Testis (tissue), 3 donors: ENCODE results near the gene C1QTNF5. TPM values are rescaled to one million over a fixed set of nuclear protein-coding genes. Genes with fewer than 3 reads are reported as not detected.

Source experiments
- DNase-seq: peaks from one replicate; pipeline ENCODE4 v3.0.0-alpha.2; 2019
- H3K27ac ChIP-seq, 2 donors: fragments of 200-600 bp; sonication (generic); one replicate each; pipeline ENCODE4 v1.5.1; 2019
- H3K27me3 ChIP-seq: fragments of 200-600 bp; sonication (generic); one replicate; pipeline ENCODE4 v1.5.1; 2019
- H3K36me3 ChIP-seq: fragments of 200-600 bp; sonication (generic); one replicate; pipeline ENCODE4 v1.5.1; 2017; ENCODE audit warnings: low read depth; ENCODE audit errors: missing control alignments
- H3K4me1 ChIP-seq: fragments of 200-600 bp; sonication (generic); one replicate; pipeline ENCODE4 v1.5.1; 2019
- H3K4me3 ChIP-seq, 2 donors: fragments of 200-600 bp; sonication (generic); one replicate each; pipeline ENCODE4 v1.5.1; 2017 to 2019
- H3K9me3 ChIP-seq: fragments of 200-600 bp; sonication (generic); one replicate; pipeline ENCODE4 v1.5.1; 2017
- POLR2A ChIP-seq: fragments of 450-650 bp; IDR thresholded peaks from one replicate; pipeline ENCODE4 v1.6.1; 2017; ENCODE audit warnings: antibody characterized with exemption, mild to moderate bottlenecking, moderate library complexity
- WGBS, 2 donors: methylation state at CpG; one replicate each; pipeline ENCODE4 v1.1.5; 2018; 5-methylcytosine and 5-hydroxymethylcytosine counted together
- intact Hi-C: fragments of 100-400 bp; cut with DNase I; formaldehyde crosslinking; loops from one replicate; pipeline ENCODE4 v1.15.1; 2023; ENCODE audit warnings: low total_unique reads
- polyA plus RNA-seq: library from polyadenylated mRNA; stranded (reverse); fragments of 350-450 nt; fragmentation: Illumina TruSeq; extraction: RNeasy Lipid Tissue Mini Kit (QIAGEN cat#74804); gene quantifications from one replicate; pipeline ENCODE4 v1.2.3, GENCODE V29; 2014; ENCODE audit warnings: low read depth, low replicate concordance; ENCODE audit not compliant: insufficient read depth
- total RNA-seq, 2 donors: library from RNA; depleted of rRNA; stranded (reverse); fragments of >200 nt; gene quantifications; one replicate each; pipeline ENCODE4 v1.2.3, GENCODE V29; 2016
- TF ChIP-seq, protein P1 (sequence below), 3 experiments: fragments of 450-650 bp in 2 of 3; fragments of 200-600 bp in 1 of 3; sonication (generic) in 1 of 3; IDR thresholded peaks; one replicate each; pipeline ENCODE4 v1.5.1; 2016 to 2019; ENCODE audit warnings: antibody characterized with exemption in 3 of 3, mild to moderate bottlenecking in 2 of 3, moderate library complexity in 1 of 3

Gene C1QTNF5
- total and polyA plus RNA-seq, 3 donors from 2014 or later, result 4.7 to 12.6 (median 5.3) TPM

DNA sequence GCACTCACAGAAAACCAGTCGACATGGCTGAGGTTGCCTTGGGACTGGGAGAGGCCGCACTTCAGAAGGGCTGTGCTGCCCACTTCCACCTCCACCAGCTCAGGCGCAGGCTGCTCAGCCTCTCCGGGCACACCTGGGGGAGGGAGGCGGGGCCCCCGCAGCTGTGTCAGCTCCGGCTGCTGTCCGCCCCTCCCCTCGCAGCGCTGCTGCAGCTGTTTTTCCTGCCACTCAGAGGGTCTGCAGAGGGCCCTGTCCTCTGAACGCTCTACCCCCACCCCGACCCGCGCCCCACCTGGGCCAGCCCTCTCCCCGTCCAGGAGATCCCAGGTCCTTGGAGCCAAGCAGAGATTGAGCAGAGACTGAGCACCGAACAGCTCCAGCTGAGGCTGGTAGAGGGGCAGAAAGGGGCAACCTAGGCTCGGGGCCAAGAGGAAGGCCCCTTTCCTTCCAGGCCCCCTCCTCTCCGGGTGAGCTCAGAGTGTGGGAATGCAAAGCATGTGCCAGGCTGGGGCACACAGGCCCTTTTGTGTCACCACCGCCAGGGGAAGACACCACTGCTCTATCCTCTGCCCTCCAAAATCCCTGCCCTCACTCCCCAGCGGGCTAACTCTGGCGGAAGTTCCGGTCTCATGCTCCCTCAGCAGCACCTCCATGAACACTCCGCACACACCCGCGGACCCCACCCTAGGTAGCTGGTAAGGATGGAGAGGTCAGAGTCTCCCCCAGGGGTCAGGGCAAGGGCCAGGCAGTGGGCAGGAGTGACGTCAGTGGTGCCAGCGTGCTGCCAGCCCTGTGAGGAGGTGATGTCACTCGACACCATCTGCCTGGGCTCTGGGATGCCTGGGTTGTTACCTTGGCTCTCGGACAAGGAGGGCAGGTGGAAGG lies 25.3 kb downstream of the C1QTNF5 start:
- intact Hi-C loops, result no loop called here
- Histone ChIP-seq H3K27ac (peak overlapping the region; percentile 44 to 73), H3K4me1 (peaks cover 25% of the 10 kb centered on the region), H3K36me3 (no peaks in the 10 kb centered on the region), H3K27me3 (no peaks in the 10 kb centered on the region), H3K9me3 (no peaks in the 10 kb centered on the region), H3K4me3 (peak overlapping the region in 1 of 2 donors; percentile 60)
- no peak for DNase-seq
- TF ChIP-seq, protein P1, sequence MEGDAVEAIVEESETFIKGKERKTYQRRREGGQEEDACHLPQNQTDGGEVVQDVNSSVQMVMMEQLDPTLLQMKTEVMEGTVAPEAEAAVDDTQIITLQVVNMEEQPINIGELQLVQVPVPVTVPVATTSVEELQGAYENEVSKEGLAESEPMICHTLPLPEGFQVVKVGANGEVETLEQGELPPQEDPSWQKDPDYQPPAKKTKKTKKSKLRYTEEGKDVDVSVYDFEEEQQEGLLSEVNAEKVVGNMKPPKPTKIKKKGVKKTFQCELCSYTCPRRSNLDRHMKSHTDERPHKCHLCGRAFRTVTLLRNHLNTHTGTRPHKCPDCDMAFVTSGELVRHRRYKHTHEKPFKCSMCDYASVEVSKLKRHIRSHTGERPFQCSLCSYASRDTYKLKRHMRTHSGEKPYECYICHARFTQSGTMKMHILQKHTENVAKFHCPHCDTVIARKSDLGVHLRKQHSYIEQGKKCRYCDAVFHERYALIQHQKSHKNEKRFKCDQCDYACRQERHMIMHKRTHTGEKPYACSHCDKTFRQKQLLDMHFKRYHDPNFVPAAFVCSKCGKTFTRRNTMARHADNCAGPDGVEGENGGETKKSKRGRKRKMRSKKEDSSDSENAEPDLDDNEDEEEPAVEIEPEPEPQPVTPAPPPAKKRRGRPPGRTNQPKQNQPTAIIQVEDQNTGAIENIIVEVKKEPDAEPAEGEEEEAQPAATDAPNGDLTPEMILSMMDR (IDR thresholded peaks at IDR 0.05), result no peak
- no peak for TF ChIP-seq POLR2A
- WGBS, 2 donors, result 3 to 12% methylated on average over 12 to 21 of the region's 29 CpGs

DNA sequence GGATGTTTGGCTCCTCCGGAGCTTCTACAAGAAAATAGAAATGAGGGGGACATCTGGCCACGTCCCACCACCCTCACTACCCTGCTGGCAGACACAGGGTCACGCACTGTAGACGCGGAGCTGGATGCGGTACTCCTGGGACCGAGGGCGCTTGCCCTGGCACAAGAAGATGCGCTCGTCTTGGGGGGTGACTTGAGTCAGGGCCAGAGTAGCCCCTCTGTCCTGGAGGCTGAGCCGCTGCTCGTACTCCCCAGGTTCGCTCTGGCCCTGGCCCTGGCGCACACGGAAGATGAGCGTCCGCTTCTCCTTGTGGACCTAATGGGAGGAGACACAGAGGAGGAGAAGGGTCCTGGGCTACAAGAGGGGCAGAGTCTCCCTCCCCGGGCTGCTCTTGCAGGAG lies 26.0 kb downstream of the C1QTNF5 start:
- DNase-seq, result no peak
- Histone ChIP-seq H3K4me3 (peak overlapping the region in 1 of 2 donors; percentile 3), H3K9me3 (no peaks in the 10 kb centered on the region), H3K27me3 (no peaks in the 10 kb centered on the region), H3K27ac (no peak overlapping the region), H3K4me1 (peaks cover 24% of the 10 kb centered on the region), H3K36me3 (no peaks in the 10 kb centered on the region)
- 65 to 75% methylated on average over 9 to 14 of the region's 18 CpGs for WGBS, 2 donors
- intact Hi-C loops, result no loop called here
- TF ChIP-seq, protein P1 (IDR thresholded peaks at IDR 0.05), result no peak
- no peak for TF ChIP-seq POLR2A

DNA sequence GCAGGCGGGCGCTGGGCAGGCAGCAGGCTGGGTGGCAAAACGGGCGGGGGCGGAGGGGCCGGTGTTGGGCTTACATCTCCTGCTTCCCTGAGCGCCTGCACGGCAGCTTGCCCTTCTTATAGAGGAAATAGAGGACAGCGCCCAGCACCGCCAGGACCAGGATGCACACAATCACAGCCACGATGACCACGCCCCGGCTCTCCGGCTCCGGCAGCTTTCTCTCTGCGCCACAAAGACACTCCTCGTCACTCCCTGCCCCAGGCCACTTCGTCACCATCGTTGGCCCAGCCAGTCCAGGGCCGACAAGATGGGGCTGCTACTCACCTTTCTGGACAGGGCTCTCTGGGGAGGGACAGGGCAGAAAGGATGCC lies 30.0 kb downstream of the C1QTNF5 start:
- H3K36me3 ChIP-seq, result no peaks in the 10 kb centered on the region
- TF ChIP-seq POLR2A, result no peak
- TF ChIP-seq, protein P1 (IDR thresholded peaks at IDR 0.05), result no peak
- no peak overlapping the region for H3K4me3 ChIP-seq
- H3K27ac ChIP-seq, result no peak overlapping the region
- no peaks in the 10 kb centered on the region for H3K9me3 ChIP-seq
- intact Hi-C loops, result no loop called here
- whole genome bisulfite sequencing, 2 donors, result 88 to 93% methylated on average over 12 to 20 of the region's 20 CpGs
- no peak for DNase-seq
- no peaks in the 10 kb centered on the region for H3K27me3 ChIP-seq
- H3K4me1 ChIP-seq, result peaks cover 18% of the 10 kb centered on the region

DNA sequence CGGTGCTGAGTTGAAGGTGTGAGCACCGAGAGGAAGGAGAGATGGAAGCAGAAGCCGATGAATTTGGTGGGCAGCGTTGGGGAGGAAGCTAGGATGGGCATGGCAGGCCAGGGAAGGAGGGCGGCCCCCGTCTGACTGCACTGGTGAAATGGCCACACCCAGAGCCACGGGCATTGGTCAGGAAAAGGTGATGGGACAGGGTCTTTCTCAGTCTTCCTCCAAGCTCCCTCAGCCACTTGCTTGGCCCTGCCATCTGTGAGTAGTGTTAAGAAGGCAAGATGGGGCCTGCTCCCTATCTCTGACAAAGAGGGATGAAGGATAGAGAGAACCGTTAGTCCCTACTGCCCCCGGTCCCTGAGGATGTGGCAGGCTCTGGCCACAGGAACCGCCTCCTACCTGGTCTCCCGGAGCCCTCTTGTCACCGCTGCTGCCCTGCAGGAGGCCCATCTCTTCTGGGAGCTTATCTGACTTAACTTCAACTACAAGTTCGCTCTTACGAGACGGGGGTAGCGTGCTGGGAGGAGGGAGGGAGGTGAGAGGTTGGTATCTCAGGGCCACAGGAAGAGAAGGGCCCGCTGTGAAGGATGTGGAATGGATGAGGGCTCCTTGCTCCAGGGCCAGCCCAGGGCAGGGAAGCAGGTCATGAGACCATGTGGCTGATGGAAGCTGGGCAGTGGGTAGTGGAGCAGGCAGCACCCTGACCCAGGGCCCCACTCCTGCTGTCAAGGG lies 30.6 kb downstream of the C1QTNF5 start:
- intact Hi-C loops, result no loop called here
- no peak for DNase-seq

More for the DNA sequence above, 30.6 kb downstream of the C1QTNF5 start:
- H3K4me1 ChIP-seq, result peaks cover 13% of the 10 kb centered on the region
- H3K4me3 ChIP-seq, result no peak overlapping the region
- H3K27me3 ChIP-seq, result no peaks in the 10 kb centered on the region
- H3K27ac ChIP-seq, result no peak overlapping the region
- H3K9me3 ChIP-seq, result no peaks in the 10 kb centered on the region
- no peaks in the 10 kb centered on the region for H3K36me3 ChIP-seq
- TF ChIP-seq POLR2A, result no peak
- TF ChIP-seq, protein P1 (IDR thresholded peaks at IDR 0.05), result no peak
- 85% methylated on average over 17 of the region's 17 CpGs for WGBS, 2 donors
